ENCODE results near the gene IQSEC1. TPM values are rescaled to one million over a fixed set of nuclear protein-coding genes. Genes with fewer than 3 reads are reported as not detected.
A peak's percentile ranks its signal among the peaks of the same experiment; 100 is the strongest.

The IQSEC1 gene
- total and polyA plus RNA-seq, 2 donors (not counting 1 experiment from before 2014, with no cell fraction given): 96.7 to 222 TPM

- Histone ChIP-seq H3K4me3 (ENCODE audit: control extremely low read depth in 1 of 5, extremely low read depth in 1 of 5, insufficient read depth in 1 of 5, low read depth in 2 of 5, low read length in 4 of 5) (no peak overlapping the region), H3K4me2 (replicated peaks; ENCODE audit: low read depth, low read length, poor library complexity, severe bottlenecking) (no peak overlapping the region), H3K27ac (ENCODE audit: low read length in 2 of 2) (no peak overlapping the region), H3K27me3 (replicated peaks in 1 of 4; ENCODE audit: control extremely low read depth in 1 of 4, control insufficient read depth in 3 of 4, insufficient read depth in 4 of 4, low read length in 3 of 4) (peaks cover 0 to 3% (median 0%) of the 10 kb centered on the region in 4 experiments), H4K20me1 (ENCODE audit: control insufficient read depth, insufficient read depth, low read length, poor library complexity, severe bottlenecking) (no peaks in the 10 kb centered on the region), H3K9ac (ENCODE audit: low read length) (no peak overlapping the region), H3K79me2 (ENCODE audit: control insufficient read depth, insufficient read depth, low read length) (no peaks in the 10 kb centered on the region), H2AFZ (ENCODE audit: insufficient read depth, low read depth, low read length, poor library complexity, severe bottlenecking) (no peak overlapping the region), H3K36me3 (replicated peaks in 1 of 2; ENCODE audit: control extremely low read depth in 1 of 2, control insufficient read depth in 1 of 2, extremely low read depth in 1 of 2, insufficient read depth in 2 of 2, low read length in 1 of 2) (no peaks in the 10 kb centered on the region), H3K9me3 (ENCODE audit: control extremely low read depth in 1 of 3, control insufficient read depth in 2 of 3, insufficient read depth in 1 of 3, low read length in 2 of 3) (peaks cover 0 to 3% (median 0%) of the 10 kb centered on the region in 3 donors), H3K4me1 (ENCODE audit: control insufficient read depth in 2 of 2, insufficient read depth in 2 of 2, low read length in 2 of 2) (peaks cover 18 to 19% of the 10 kb centered on the region in 2 donors)
- POLR2A ChIA-PET: no interaction called here
- CTCF ChIA-PET: interaction anchor here (0.7 to 1.0 kb wide), 2 partner anchors 9 to 28 kb away, joined by 3 to 5 read pairs; no protein-coding TSS in a partner anchor
- WGBS (ENCODE audit: insufficient coverage): 70% methylated on average over 16 of the region's 17 CpGs
- Mint-ChIP-seq H3K27me3 (no peaks in the 10 kb centered on the region), H3K4me1 (peaks cover 20% of the 10 kb centered on the region), H3K27ac (no peak overlapping the region), H3K4me3 (no peak overlapping the region), H3K9me3 (ENCODE audit: insufficient read depth) (no peaks in the 10 kb centered on the region)
- intact Hi-C loops (cut with micrococcal nuclease): loop anchor here (10.0 kb wide), 1 partner anchor 115 kb away; no protein-coding TSS in a partner anchor
- no peak for TF ChIP-seq EZH2 (IDR thresholded peaks at IDR 0.05; ENCODE audit: borderline replicate concordance, insufficient read depth, low read depth, low read length, poor library complexity, severe bottlenecking)
- no peak for TF ChIP-seq CTCF (IDR thresholded peaks at IDR 0.05)
- no peak for DNase-seq
- no peak for ATAC-seq (ENCODE audit: low read depth)
These were observed 46.4 kb upstream of the IQSEC1 start for GRCh38 chr3:13119471-13120220.

- peaks cover 11% of the 10 kb centered on the region for H3K79me2 ChIP-seq (ENCODE audit: control insufficient read depth, insufficient read depth, low read length)
- H2AFZ ChIP-seq (ENCODE audit: insufficient read depth, low read depth, low read length, poor library complexity, severe bottlenecking): no peak overlapping the region
- Mint-ChIP-seq H3K4me3 (no peak overlapping the region), H3K9me3 (ENCODE audit: insufficient read depth) (no peaks in the 10 kb centered on the region), H3K27me3 (no peaks in the 10 kb centered on the region), H3K4me1 (peaks cover 45% of the 10 kb centered on the region), H3K27ac (peak overlapping the region; percentile 7)
- no peak overlapping the region for H3K27ac ChIP-seq (ENCODE audit: low read length in 2 of 2)
- no peak overlapping the region for H3K9ac ChIP-seq (ENCODE audit: low read length)
- no peak overlapping the region for H3K4me3 ChIP-seq (ENCODE audit: control extremely low read depth in 1 of 5, extremely low read depth in 1 of 5, insufficient read depth in 1 of 5, low read depth in 2 of 5, low read length in 4 of 5)
- peaks cover 0 to 3% (median 0%) of the 10 kb centered on the region in 4 experiments for H3K27me3 ChIP-seq (replicated peaks in 1 of 4; ENCODE audit: control extremely low read depth in 1 of 4, control insufficient read depth in 3 of 4, insufficient read depth in 4 of 4, low read length in 3 of 4)
- peaks cover 0 to 2% (median 0%) of the 10 kb centered on the region in 3 donors for H3K9me3 ChIP-seq (ENCODE audit: control extremely low read depth in 1 of 3, control insufficient read depth in 2 of 3, insufficient read depth in 1 of 3, low read length in 2 of 3)
- H3K4me2 ChIP-seq (replicated peaks; ENCODE audit: low read depth, low read length, poor library complexity, severe bottlenecking): peak overlapping the region; percentile 53
- H3K4me1 ChIP-seq (ENCODE audit: control insufficient read depth in 2 of 2, insufficient read depth in 2 of 2, low read length in 2 of 2): peaks cover 47 to 51% of the 10 kb centered on the region in 2 donors
- intact Hi-C loops (cut with micrococcal nuclease): loop anchor here (10.0 kb wide), 1 partner anchor 118 kb away; no protein-coding TSS in a partner anchor
- ATAC-seq (ENCODE audit: low read depth) (no peak), DNase-seq (no peak)
- ChIA-PET POLR2A (no interaction called here), CTCF (no interaction called here)
- TF ChIP-seq CTCF (IDR thresholded peaks at IDR 0.05): no peak
- H4K20me1 ChIP-seq (ENCODE audit: control insufficient read depth, insufficient read depth, low read length, poor library complexity, severe bottlenecking): no peaks in the 10 kb centered on the region
- WGBS (ENCODE audit: insufficient coverage): 85% methylated on average over 4 of the region's 8 CpGs
- H3K36me3 ChIP-seq (replicated peaks in 1 of 2; ENCODE audit: control extremely low read depth in 1 of 2, control insufficient read depth in 1 of 2, extremely low read depth in 1 of 2, insufficient read depth in 2 of 2, low read length in 1 of 2): no peaks in the 10 kb centered on the region
These were observed 43.2 kb upstream of the IQSEC1 start for GRCh38 chr3:13116426-13116825.
